ENCODE data around the gene ZNF653.

- TF ChIP-seq CTCF (conservative IDR thresholded peaks at IDR 0.05; ENCODE audit: low read length) (no peak), EZH2phosphoT487 (IDR thresholded peaks at IDR 0.05; ENCODE audit: borderline replicate concordance, low read depth, low read length) (no peak)
These were observed 41.0 kb downstream of the ZNF653 start for GRCh38 chr19:11464333-11465265.

Measured in OCI-LY7 (cell line).